A673 (cell line): ENCODE measurements around the gene CD40. TPM values are rescaled to one million over a fixed set of nuclear protein-coding genes. Genes with fewer than 3 reads are reported as not detected.
A peak's percentile ranks its signal among the peaks of the same experiment; 100 is the strongest.

ENCODE experiments used
- BruUV-seq: library from RNA; stranded (reverse); fragments of 400-500 nt; replicated peaks from 2 replicates; lab custom pipeline; 2021; lab: Mats Ljungman, UMichigan
- CTCF ChIA-PET: fragments of 300-600 bp; sonication (Branson Sonifier 250); formaldehyde crosslinking; loops from one replicate; lab custom pipeline; 2022; ENCODE audit warnings: antibody characterized with exemption; lab: Charles Lee
- POLR2A ChIA-PET: fragments of 300-600 bp; sonication (Branson Sonifier 250); formaldehyde crosslinking; loops from one replicate; lab custom pipeline; 2022; ENCODE audit warnings: antibody characterized with exemption; ENCODE audit not compliant: low non-redundant PET; lab: Charles Lee
- DNase-seq: peaks from one replicate; pipeline ENCODE4 v3.0.0-alpha.2; 2015; ENCODE audit warnings: low spot score
- H3K27ac ChIP-seq: fragments of 200-600 bp; sonication (generic); 2 replicates; pipeline ENCODE4 v1.5.1; 2016; ENCODE audit warnings: mixed run types, low read depth, mild to moderate bottlenecking, mixed read lengths, antibody characterized with exemption, low read length; ENCODE audit not compliant: poor library complexity, severe bottlenecking
- H3K27me3 ChIP-seq: fragments of 200-600 bp; sonication (generic); replicated peaks from 2 replicates; pipeline ENCODE4 v1.6.1; 2017; ENCODE audit warnings: mixed run types, low read depth, mild to moderate bottlenecking, mixed read lengths, antibody characterized with exemption, low read length; ENCODE audit not compliant: insufficient read depth, poor library complexity
- H3K36me3 ChIP-seq: fragments of 200-600 bp; sonication (generic); 2 replicates; pipeline ENCODE4 v1.6.1; 2016; ENCODE audit warnings: mixed run types, mild to moderate bottlenecking, mixed read lengths, antibody characterized with exemption, low read length; ENCODE audit not compliant: insufficient read depth, poor library complexity, severe bottlenecking
- H3K4me1 ChIP-seq: fragments of 200-600 bp; sonication (generic); 2 replicates; pipeline ENCODE4 v1.6.1; 2017; ENCODE audit warnings: mixed run types, mild to moderate bottlenecking, mixed read lengths, antibody characterized with exemption, low read length; ENCODE audit not compliant: insufficient read depth, poor library complexity, severe bottlenecking
- H3K4me3 ChIP-seq: fragments of 200-600 bp; sonication (generic); 2 replicates; pipeline ENCODE4 v1.5.1; 2016; ENCODE audit warnings: low read depth, mixed run types, mild to moderate bottlenecking, mixed read lengths, low read length; ENCODE audit not compliant: poor library complexity, severe bottlenecking
- H3K9me3 ChIP-seq: fragments of 200-600 bp; sonication (generic); 2 replicates; pipeline ENCODE4 v1.6.1; 2016; ENCODE audit warnings: mixed run types, low read depth, mild to moderate bottlenecking, mixed read lengths, antibody characterized with exemption, low read length; ENCODE audit not compliant: poor library complexity, severe bottlenecking
- CTCF ChIP-seq: fragments of 300-800, 200-600 bp; sonication (generic); conservative IDR thresholded peaks from 2 replicates; pipeline ENCODE4 v1.5.1; 2017; ENCODE audit warnings: low read depth, mild to moderate bottlenecking, antibody characterized with exemption, low read length, moderate library complexity, mixed read lengths
- EZH2 ChIP-seq: fragments of 200-600 bp; sonication (generic); IDR thresholded peaks from 2 replicates; pipeline ENCODE4 v1.6.1; 2017; ENCODE audit warnings: borderline replicate concordance, low read depth, mild to moderate bottlenecking, mixed read lengths, antibody characterized with exemption, low read length; ENCODE audit not compliant: poor library complexity, severe bottlenecking
- intact Hi-C: fragments of 100-400 bp; cut with micrococcal nuclease; formaldehyde crosslinking; loops from one replicate; pipeline ENCODE4 v1.10.0; 2022; ENCODE audit not compliant: unreplicated experiment
- total RNA-seq: library from RNA; stranded (reverse); gene quantifications from 2 replicates; pipeline ENCODE4 v1.2.3, GENCODE V29; 2021

CD40 gene
- total RNA-seq, 1 experiment from 2014 or later, result 16.3 TPM

- Histone ChIP-seq H3K27ac (no peak overlapping the region), H3K4me3 (no peak overlapping the region)
- intact Hi-C loops, result loop anchor here (5.0 kb wide), 1 partner anchor 62 kb away; no protein-coding TSS in a partner anchor
Observed at GRCh38 chr20:46084805-46085178, 33.3 kb upstream of the CD40 start.

GRCh38 chr20:46085179-46085851 is 32.8 kb upstream of the CD40 start:
- H3K27ac ChIP-seq, result no peak overlapping the region
- ChIA-PET CTCF (interaction anchor here (0.9 kb wide), 1 partner anchor 63 kb away, joined by 5 read pairs; no protein-coding TSS in a partner anchor), POLR2A (no interaction called here)
- H3K36me3 ChIP-seq, result no peaks in the 10 kb centered on the region
- H3K4me1 ChIP-seq, result peaks cover 46% of the 10 kb centered on the region
- no TSS peak for BruUV-seq
- no peaks in the 10 kb centered on the region for H3K27me3 ChIP-seq
- intact Hi-C loops, result loop anchor here (5.0 kb wide), 1 partner anchor 63 kb away; no protein-coding TSS in a partner anchor
- DNase-seq, result peak; percentile 44
- H3K4me3 ChIP-seq, result no peak overlapping the region
- H3K9me3 ChIP-seq, result no peaks in the 10 kb centered on the region
- TF ChIP-seq CTCF (no peak), EZH2 (no peak)

More at GRCh38 chr20:46084805-46085178, 33.3 kb upstream of the CD40 start:
- no TSS peak for BruUV-seq
- Histone ChIP-seq H3K4me1 (peaks cover 46% of the 10 kb centered on the region), H3K9me3 (no peaks in the 10 kb centered on the region), H3K36me3 (no peaks in the 10 kb centered on the region), H3K27me3 (no peaks in the 10 kb centered on the region)
- CTCF ChIA-PET, result interaction anchor here (0.7 to 0.9 kb wide), 2 partner anchors 63 to 115 kb away, joined by 3 to 5 read pairs; no protein-coding TSS in a partner anchor
- no peak for DNase-seq
- POLR2A ChIA-PET, result no interaction called here
- no peak for TF ChIP-seq CTCF
- TF ChIP-seq EZH2, result no peak

- Histone ChIP-seq H3K4me3 (no peak overlapping the region), H3K27ac (no peak overlapping the region), H3K9me3 (no peaks in the 10 kb centered on the region), H3K27me3 (no peaks in the 10 kb centered on the region), H3K36me3 (no peaks in the 10 kb centered on the region), H3K4me1 (peaks cover 43% of the 10 kb centered on the region)
- BruUV-seq, result no TSS peak
- intact Hi-C loops, result loop anchor here (5.0 kb wide), 1 partner anchor 65 kb away; no protein-coding TSS in a partner anchor
- TF ChIP-seq EZH2 (no peak), CTCF (peak; percentile 56)
- ChIA-PET POLR2A (no interaction called here), CTCF (interaction anchor here (0.9 kb wide), 1 partner anchor 72 kb away, joined by 3 read pairs; no protein-coding TSS in a partner anchor)
- peak; percentile 38 for DNase-seq
Observed at GRCh38 chr20:46087161-46087560, 31.0 kb upstream of the CD40 start.
